ENCODE results near the gene AMPD2.
A peak's percentile ranks its signal among the peaks of the same experiment; 100 is the strongest.

The AMPD2 gene

DNA sequence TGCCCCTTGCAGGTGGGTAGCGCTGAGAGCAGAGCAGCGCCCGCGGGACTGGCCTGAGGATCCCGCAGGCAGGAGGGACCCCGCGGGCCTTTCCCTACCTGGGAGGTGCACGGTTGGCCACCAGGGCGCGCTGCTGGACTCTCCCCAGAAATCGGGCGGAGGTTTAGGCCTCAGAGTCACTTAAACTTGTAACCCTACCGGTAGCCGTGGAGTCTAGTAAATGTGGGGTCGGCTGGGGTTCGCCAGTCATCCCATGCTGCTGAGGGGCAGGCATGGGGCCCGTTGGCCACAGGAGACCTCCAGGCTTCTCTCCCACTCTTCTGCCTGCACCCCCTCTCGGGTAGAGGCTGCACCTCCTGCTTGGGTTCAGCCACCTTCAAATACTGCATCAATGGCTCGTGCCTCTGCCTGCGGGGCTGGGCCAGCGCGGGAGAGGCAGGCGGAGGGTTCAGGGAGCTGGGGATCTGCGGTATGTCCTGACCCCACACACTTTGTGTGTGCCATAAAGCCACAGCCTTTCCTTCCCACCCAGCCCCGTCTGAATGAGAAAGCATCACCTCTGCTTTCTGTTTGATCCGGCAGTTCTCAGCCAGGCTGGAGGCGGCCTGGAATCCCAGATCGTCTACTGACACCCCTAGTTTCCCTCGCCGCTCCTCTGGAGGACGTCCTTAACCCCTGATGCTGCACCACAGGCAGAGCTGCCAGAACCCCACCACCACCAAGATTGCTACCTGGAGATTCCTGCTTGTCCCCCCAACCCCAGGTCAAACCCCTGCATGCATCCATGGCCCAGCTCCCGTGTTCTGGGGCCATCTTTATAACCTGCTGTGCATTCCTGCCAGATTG, 24.0 kb downstream of the AMPD2 start:
- Mint-ChIP-seq H3K4me3 (no peak overlapping the region), H3K9me3 (peaks cover 28% of the 10 kb centered on the region)

DNA sequence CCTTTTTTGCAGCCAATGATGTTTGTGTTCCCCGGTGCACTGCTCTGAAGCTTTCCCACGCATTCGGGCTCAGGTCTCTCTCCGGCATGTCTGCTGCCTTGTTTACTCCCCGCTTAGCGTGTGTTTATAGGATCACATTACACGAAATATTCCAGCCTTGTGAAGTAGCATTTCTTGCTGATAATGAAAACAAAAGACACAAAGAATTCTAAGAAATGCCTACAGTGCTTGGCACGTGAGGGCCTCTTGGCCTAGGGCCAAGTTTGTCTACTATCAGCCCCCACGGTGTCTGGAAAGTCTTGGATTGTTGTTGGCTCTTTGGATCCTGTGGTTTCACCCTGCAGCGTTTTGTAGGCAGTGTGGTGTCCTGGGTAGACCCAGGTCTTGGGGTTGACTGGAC, 25.0 kb downstream of the AMPD2 start:
- Mint-ChIP-seq H3K27me3 (ENCODE audit: low read depth, poor library complexity) (peaks cover 29% of the 10 kb centered on the region), H3K4me1 (peaks cover 21% of the 10 kb centered on the region), H3K36me3 (ENCODE audit: low read depth) (peaks cover 5% of the 10 kb centered on the region), H3K27ac (no peak overlapping the region), H3K4me3 (no peak overlapping the region), H3K9me3 (peaks cover 32% of the 10 kb centered on the region)
- no peak for DNase-seq
- TF ChIP-seq, protein P1, sequence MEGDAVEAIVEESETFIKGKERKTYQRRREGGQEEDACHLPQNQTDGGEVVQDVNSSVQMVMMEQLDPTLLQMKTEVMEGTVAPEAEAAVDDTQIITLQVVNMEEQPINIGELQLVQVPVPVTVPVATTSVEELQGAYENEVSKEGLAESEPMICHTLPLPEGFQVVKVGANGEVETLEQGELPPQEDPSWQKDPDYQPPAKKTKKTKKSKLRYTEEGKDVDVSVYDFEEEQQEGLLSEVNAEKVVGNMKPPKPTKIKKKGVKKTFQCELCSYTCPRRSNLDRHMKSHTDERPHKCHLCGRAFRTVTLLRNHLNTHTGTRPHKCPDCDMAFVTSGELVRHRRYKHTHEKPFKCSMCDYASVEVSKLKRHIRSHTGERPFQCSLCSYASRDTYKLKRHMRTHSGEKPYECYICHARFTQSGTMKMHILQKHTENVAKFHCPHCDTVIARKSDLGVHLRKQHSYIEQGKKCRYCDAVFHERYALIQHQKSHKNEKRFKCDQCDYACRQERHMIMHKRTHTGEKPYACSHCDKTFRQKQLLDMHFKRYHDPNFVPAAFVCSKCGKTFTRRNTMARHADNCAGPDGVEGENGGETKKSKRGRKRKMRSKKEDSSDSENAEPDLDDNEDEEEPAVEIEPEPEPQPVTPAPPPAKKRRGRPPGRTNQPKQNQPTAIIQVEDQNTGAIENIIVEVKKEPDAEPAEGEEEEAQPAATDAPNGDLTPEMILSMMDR (IDR thresholded peaks at IDR 0.05): no peak

More for the DNA sequence above, 24.0 kb downstream of the AMPD2 start:
- TF ChIP-seq, protein P1 (IDR thresholded peaks at IDR 0.05): peak; percentile 88
- H3K36me3 Mint-ChIP-seq (ENCODE audit: low read depth): peaks cover 5% of the 10 kb centered on the region
- H3K27me3 Mint-ChIP-seq (ENCODE audit: low read depth, poor library complexity): peaks cover 32% of the 10 kb centered on the region
- H3K4me1 Mint-ChIP-seq: peaks cover 21% of the 10 kb centered on the region
- DNase-seq: peak; percentile 96
- H3K27ac Mint-ChIP-seq: no peak overlapping the region

DNA sequence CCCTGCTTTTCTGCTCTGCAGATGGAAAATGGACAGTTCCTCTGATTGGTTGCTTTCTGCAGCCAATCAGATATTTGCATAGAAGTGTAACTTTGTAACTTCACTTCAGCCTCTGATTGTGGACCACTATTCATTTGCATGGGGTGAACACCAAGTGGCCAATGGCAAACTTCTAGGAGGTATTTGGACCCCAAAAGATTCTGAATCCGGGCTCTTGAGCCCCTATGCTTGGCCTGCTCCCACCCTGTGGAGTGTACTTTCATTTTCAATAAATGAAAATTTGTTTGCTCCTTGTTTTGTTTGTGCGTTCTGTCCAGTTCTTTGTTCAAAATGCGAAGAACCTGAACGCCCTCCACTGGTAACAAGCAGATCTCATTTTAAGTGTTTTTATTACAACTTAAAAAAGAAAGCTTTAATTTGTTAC, 29.9 kb downstream of the AMPD2 start:
- TF ChIP-seq, protein P1 (IDR thresholded peaks at IDR 0.05): no peak
- Mint-ChIP-seq H3K36me3 (ENCODE audit: low read depth) (peaks cover 5% of the 10 kb centered on the region), H3K4me3 (no peak overlapping the region), H3K9me3 (peaks cover 32% of the 10 kb centered on the region), H3K27ac (no peak overlapping the region), H3K4me1 (peaks cover 19% of the 10 kb centered on the region), H3K27me3 (ENCODE audit: low read depth, poor library complexity) (peaks cover 51% of the 10 kb centered on the region)
- no peak for DNase-seq

DNA sequence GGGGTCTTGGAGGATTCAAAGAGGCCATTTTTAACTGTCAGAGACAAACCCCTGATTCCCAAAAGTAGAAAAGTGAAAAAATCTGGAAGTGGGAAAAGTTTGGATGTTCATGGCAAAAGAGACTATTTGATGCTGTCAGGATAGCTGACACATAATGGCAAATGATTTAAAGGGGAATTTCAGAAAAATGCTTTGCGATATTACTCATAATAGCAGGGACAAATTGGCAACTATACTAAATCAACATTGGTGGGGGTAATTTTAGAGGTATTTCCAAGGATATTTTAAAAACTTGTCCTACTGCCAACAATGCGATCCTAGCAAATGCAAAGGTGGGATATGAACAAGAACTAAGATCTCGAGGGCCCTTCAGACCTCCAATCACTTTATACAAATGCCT, 31.0 kb downstream of the AMPD2 start:
- Mint-ChIP-seq H3K9me3 (peaks cover 24% of the 10 kb centered on the region), H3K27me3 (ENCODE audit: low read depth, poor library complexity) (peaks cover 54% of the 10 kb centered on the region), H3K27ac (no peak overlapping the region), H3K4me1 (peaks cover 24% of the 10 kb centered on the region), H3K36me3 (ENCODE audit: low read depth) (peaks cover 5% of the 10 kb centered on the region), H3K4me3 (no peak overlapping the region)
- TF ChIP-seq, protein P1 (IDR thresholded peaks at IDR 0.05): no peak
- no peak for DNase-seq

DNA sequence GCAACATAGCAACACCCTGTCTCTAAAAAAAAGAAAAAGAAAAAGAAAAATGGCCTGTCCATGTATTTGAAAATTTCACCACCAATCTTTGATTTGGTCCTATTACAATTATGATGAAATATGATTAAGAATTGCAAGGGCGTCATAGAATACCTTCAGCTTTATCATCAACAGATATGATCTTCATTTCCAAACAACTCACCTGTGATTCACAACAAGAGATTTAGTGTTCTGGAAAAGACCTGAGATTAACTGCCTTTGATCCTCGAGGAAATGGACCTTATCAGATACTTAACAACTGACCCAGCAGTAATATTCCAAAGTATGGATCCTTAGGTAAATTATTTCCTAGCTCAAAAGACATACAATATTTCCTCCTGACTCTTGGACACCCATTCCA, 32.8 kb downstream of the AMPD2 start:
- TF ChIP-seq, protein P1 (IDR thresholded peaks at IDR 0.05): no peak
- Mint-ChIP-seq H3K4me1 (peaks cover 39% of the 10 kb centered on the region), H3K4me3 (no peak overlapping the region), H3K9me3 (peaks cover 11% of the 10 kb centered on the region), H3K27me3 (ENCODE audit: low read depth, poor library complexity) (peaks cover 49% of the 10 kb centered on the region), H3K27ac (no peak overlapping the region), H3K36me3 (ENCODE audit: low read depth) (no peaks in the 10 kb centered on the region)
- no peak for DNase-seq

DNA sequence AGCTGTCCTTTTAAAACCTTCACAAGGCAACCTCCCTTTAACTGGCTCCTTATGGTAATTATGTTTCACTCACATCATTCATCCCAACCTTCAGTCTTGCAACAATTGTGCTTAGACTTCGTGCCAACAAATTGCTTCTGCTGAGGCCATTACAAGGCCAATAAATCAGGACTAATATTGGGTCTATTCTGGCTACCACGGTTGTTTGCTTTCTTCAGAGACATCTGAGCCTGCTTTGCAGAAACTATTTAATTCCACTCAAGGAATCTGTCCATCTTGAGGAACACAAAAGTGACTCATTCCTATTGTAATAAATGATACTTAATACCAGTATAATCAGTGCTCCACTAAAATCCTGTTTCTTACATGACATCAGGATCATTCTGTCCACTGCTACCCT, 33.7 kb downstream of the AMPD2 start:
- Mint-ChIP-seq H3K36me3 (ENCODE audit: low read depth) (no peaks in the 10 kb centered on the region), H3K27me3 (ENCODE audit: low read depth, poor library complexity) (peaks cover 49% of the 10 kb centered on the region), H3K4me1 (peaks cover 48% of the 10 kb centered on the region), H3K9me3 (peaks cover 5% of the 10 kb centered on the region), H3K4me3 (peak overlapping the region; percentile 56), H3K27ac (no peak overlapping the region)
- DNase-seq: no peak
- TF ChIP-seq, protein P1 (IDR thresholded peaks at IDR 0.05): no peak

Measured in nephron progenitor cell (in vitro differentiated cells).